Astrocyte of the cerebellum (primary cell): ENCODE data around the gene ARSB.
A peak's percentile ranks its signal among the peaks of the same experiment; 100 is the strongest.
"Not testable (repeated sequence)": the region's sequence is repeated elsewhere in the genome, so short reads cannot be mapped to it uniquely, and the experiment has no call there.

Experiments
- DNase-seq: peaks from one replicate; pipeline ENCODE4 v3.0.0-alpha.2; 2011; ENCODE audit warnings: low read depth
- H3K4me3 ChIP-seq: 2 replicates; pipeline ENCODE4 v1.5.1; 2011; ENCODE audit warnings: mild to moderate bottlenecking, low read depth, low read length, moderate library complexity
- CTCF ChIP-seq: IDR thresholded peaks from 2 replicates; pipeline ENCODE4 v1.5.1; 2012; ENCODE audit warnings: low read length, low read depth, moderate library complexity, mild to moderate bottlenecking; ENCODE audit errors: missing control alignments
- in situ Hi-C: cut with HindIII; loops from 2 replicates; pipeline ENCODE4 v1.10.0; 2017; ENCODE audit warnings: low sequenced_read_pairs

ARSB gene

GRCh38 chr5:78984439-78985115 is 533 bp downstream of the ARSB start:
- peak; percentile 41 for TF ChIP-seq CTCF
- peak overlapping the region; percentile 54 for H3K4me3 ChIP-seq
- in situ Hi-C loops: no loop called here
- DNase-seq: peak; percentile 55

- H3K4me3 ChIP-seq: peak overlapping the region; percentile 54
- no peak for TF ChIP-seq CTCF
- no peak for DNase-seq
- in situ Hi-C loops: no loop called here
Observed at GRCh38 chr5:78983601-78984438, 1.3 kb downstream of the ARSB start.

- in situ Hi-C loops, DNase-seq, H3K4me3 ChIP-seq: not testable (repeated sequence)
Observed at GRCh38 chr5:78983194-78983593, 1.9 kb downstream of the ARSB start.

- no peak overlapping the region for H3K4me3 ChIP-seq
- DNase-seq: no peak
- no peak for TF ChIP-seq CTCF
- in situ Hi-C loops: no loop called here
Observed at GRCh38 chr5:78979909-78980308, 5.2 kb downstream of the ARSB start.

- in situ Hi-C loops: no loop called here
- DNase-seq: no peak
- no peak for TF ChIP-seq CTCF
- H3K4me3 ChIP-seq: no peak overlapping the region
Observed at GRCh38 chr5:78979117-78979742, 5.9 kb downstream of the ARSB start.

- in situ Hi-C loops: no loop called here
Observed at GRCh38 chr5:78975035-78975434, 10.1 kb downstream of the ARSB start.

More at GRCh38 chr5:78975035-78975434, 10.1 kb downstream of the ARSB start:
- no peak for DNase-seq
- no peak for TF ChIP-seq CTCF
- no peak overlapping the region for H3K4me3 ChIP-seq
